Upper lobe of left lung (tissue), 4 donors: ENCODE results near the gene UBR4.

Experiments
- CTCF ChIP-seq, 6 experiments: fragments of 450-650 bp in 4 of 6; fragments of 200-600 bp in 2 of 6; sonication (generic) in 2 of 6; IDR thresholded peaks; one replicate each; pipeline ENCODE4 v1.5.1; 2016 to 2019; ENCODE audit warnings: antibody characterized with exemption in 6 of 6
- POLR2A ChIP-seq, 4 donors: fragments of 450-650 bp; IDR thresholded peaks; one replicate each; pipeline ENCODE4 v1.5.1; 2016 to 2017; ENCODE audit warnings: antibody characterized with exemption in 4 of 4, mild to moderate bottlenecking in 2 of 4
- POLR2AphosphoS5 ChIP-seq, 2 donors: sonication (generic); formaldehyde crosslinking; IDR thresholded peaks; one replicate each; pipeline ENCODE4 v1.5.1; 2017; ENCODE audit warnings: antibody characterized with exemption in 2 of 2

- TF ChIP-seq CTCF (IDR thresholded peaks at IDR 0.05) (no peak), POLR2AphosphoS5 (IDR thresholded peaks at IDR 0.05) (no peak), POLR2A (IDR thresholded peaks at IDR 0.05) (no peak)
These were observed 71.0 kb downstream of the UBR4 start for GRCh38 chr1:19138958-19139581.
